CD4-positive, alpha-beta T cell (primary cell): Measurements from ENCODE around the gene BLOC1S5. TPM values are rescaled to one million over a fixed set of nuclear protein-coding genes. Genes with fewer than 3 reads are reported as not detected.
A peak's percentile ranks its signal among the peaks of the same experiment; 100 is the strongest.

Experiments used
- ATAC-seq: fragments of 200-7000 bp; cut with Tn5 transposase; one replicate; pipeline ENCODE4 v1.10.0; 2022; ENCODE audit warnings: mild to moderate bottlenecking; ENCODE audit not compliant: poor library complexity
- CTCF ChIA-PET: fragments of 350-600 bp; sonication (Branson Sonifier 250); formaldehyde crosslinking; loops from one replicate; lab custom pipeline; 2021; ENCODE audit warnings: antibody characterized with exemption, inconsistent platforms; lab: Charles Lee
- POLR2A ChIA-PET: fragments of 350-600 bp; sonication (Branson Sonifier 250); formaldehyde crosslinking; loops from one replicate; lab custom pipeline; 2021; ENCODE audit warnings: antibody characterized with exemption, inconsistent platforms; lab: Charles Lee
- DNase-seq, 14 experiments: peaks; one replicate each; pipeline ENCODE4 v3.0.0-alpha.2; 2013 to 2020; ENCODE audit warnings: mixed read lengths in 2 of 14
- H3K27ac ChIP-seq, 2 donors: one replicate each; pipeline versions ENCODE4 v1.5.1 to v1.7.0; 2013; ENCODE audit warnings: low read length in 2 of 2, low read depth in 1 of 2, mild to moderate bottlenecking in 1 of 2
- H3K27me3 ChIP-seq, 2 experiments: 1 replicate in 1 of 2; 2 replicates in 1 of 2; pipeline versions ENCODE4 v1.6.1 to v1.7.0; 2013; ENCODE audit warnings: low read length in 2 of 2, control low read depth in 1 of 2, mild to moderate bottlenecking in 1 of 2, moderate library complexity in 1 of 2; ENCODE audit not compliant: insufficient read depth in 2 of 2, control insufficient read depth in 1 of 2
- H3K36me3 ChIP-seq: one replicate; pipeline ENCODE4 v1.6.1; 2013; ENCODE audit warnings: low read length, control low read depth; ENCODE audit not compliant: insufficient read depth
- H3K4me1 ChIP-seq: one replicate; pipeline ENCODE4 v1.6.1; 2013; ENCODE audit warnings: low read length, control low read depth; ENCODE audit not compliant: insufficient read depth
- H3K4me3 ChIP-seq: one replicate; pipeline ENCODE4 v1.5.1; 2013; ENCODE audit warnings: mild to moderate bottlenecking, low read length, moderate library complexity
- H3K9me3 ChIP-seq, 2 experiments: 1 replicate in 1 of 2; 2 replicates in 1 of 2; pipeline versions ENCODE4 v1.6.1 to v1.7.0; 2013; ENCODE audit warnings: low read length in 2 of 2, mild to moderate bottlenecking in 2 of 2, control low read depth in 1 of 2, moderate library complexity in 1 of 2; ENCODE audit not compliant: control insufficient read depth in 1 of 2, insufficient read depth in 1 of 2
- H3K27ac Mint-ChIP-seq: one replicate; pipeline ENCODE4 v1.8.0; 2020; ENCODE audit warnings: mixed read lengths
- H3K27me3 Mint-ChIP-seq: one replicate; pipeline ENCODE4 v1.8.0; 2021; ENCODE audit warnings: mixed read lengths
- H3K36me3 Mint-ChIP-seq: one replicate; pipeline ENCODE4 v1.8.0; 2021; ENCODE audit warnings: low read depth, mixed read lengths
- H3K4me1 Mint-ChIP-seq: one replicate; pipeline ENCODE4 v1.8.0; 2021; ENCODE audit warnings: low read depth, mixed read lengths
- H3K4me3 Mint-ChIP-seq: one replicate; pipeline ENCODE4 v1.8.0; 2020; ENCODE audit warnings: mild to moderate bottlenecking, mixed read lengths
- H3K9me3 Mint-ChIP-seq: one replicate; pipeline ENCODE4 v1.8.0; 2020; ENCODE audit warnings: mixed read lengths
- intact Hi-C, 2 experiments: fragments of 100-400 bp; cut with DNase I in 1 of 2; cut with micrococcal nuclease in 1 of 2; formaldehyde crosslinking; loops; one replicate each; pipeline versions ENCODE4 v1.15.1 to v1.9.0; 2023 to 2025; cut with DNase I, micrococcal nuclease
- total RNA-seq, 174 experiments: library from RNA in 2 of 174; stranded (reverse) in 2 of 174; gene quantifications; one replicate each; pipeline ENCODE4 v1.2.3 and lab custom pipeline; 2021 to 2026
- TF ChIP-seq, protein P1 (sequence below): fragments of 200-600 bp; IDR thresholded peaks from one replicate; pipeline ENCODE4 v1.8.0; 2022; ENCODE audit warnings: antibody characterized with exemption, mild to moderate bottlenecking

Gene BLOC1S5
- total RNA-seq, 2 experiments from 2014 or later: 5.7 to 7.2 TPM

DNA sequence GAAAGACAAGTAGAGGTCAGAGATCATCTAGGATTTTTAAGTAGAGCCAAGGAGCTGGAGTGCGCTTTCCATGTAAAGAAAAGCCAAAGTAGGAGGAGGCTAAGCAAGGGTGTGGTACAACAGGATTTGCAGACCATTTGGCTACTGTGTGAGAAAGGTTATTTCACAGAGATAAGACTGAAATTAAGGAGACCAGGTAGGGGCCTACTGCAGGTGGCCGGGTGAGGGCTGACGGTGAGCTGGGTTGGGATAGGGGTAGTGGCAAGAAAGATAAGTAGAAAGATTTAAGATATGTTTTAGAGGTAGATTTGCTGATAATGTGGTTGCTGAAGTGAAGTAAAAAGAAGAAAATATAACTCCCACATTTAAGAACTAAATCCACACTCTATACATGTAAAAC, 3.8 kb downstream of the BLOC1S5 start:
- TF ChIP-seq, protein P1, sequence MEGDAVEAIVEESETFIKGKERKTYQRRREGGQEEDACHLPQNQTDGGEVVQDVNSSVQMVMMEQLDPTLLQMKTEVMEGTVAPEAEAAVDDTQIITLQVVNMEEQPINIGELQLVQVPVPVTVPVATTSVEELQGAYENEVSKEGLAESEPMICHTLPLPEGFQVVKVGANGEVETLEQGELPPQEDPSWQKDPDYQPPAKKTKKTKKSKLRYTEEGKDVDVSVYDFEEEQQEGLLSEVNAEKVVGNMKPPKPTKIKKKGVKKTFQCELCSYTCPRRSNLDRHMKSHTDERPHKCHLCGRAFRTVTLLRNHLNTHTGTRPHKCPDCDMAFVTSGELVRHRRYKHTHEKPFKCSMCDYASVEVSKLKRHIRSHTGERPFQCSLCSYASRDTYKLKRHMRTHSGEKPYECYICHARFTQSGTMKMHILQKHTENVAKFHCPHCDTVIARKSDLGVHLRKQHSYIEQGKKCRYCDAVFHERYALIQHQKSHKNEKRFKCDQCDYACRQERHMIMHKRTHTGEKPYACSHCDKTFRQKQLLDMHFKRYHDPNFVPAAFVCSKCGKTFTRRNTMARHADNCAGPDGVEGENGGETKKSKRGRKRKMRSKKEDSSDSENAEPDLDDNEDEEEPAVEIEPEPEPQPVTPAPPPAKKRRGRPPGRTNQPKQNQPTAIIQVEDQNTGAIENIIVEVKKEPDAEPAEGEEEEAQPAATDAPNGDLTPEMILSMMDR: no peak
- ATAC-seq (no peak), DNase-seq (no peak)
- no peaks in the 10 kb centered on the region for H3K9me3 ChIP-seq
- H3K4me1 Mint-ChIP-seq: peaks cover 33% of the 10 kb centered on the region
- H3K27me3 Mint-ChIP-seq: no peaks in the 10 kb centered on the region
- H3K4me3 Mint-ChIP-seq: no peak overlapping the region
- peaks cover 71% of the 10 kb centered on the region for H3K36me3 Mint-ChIP-seq
- H3K27ac Mint-ChIP-seq: no peak overlapping the region
- peaks cover 37% of the 10 kb centered on the region for H3K36me3 ChIP-seq
- no peaks in the 10 kb centered on the region for H3K27me3 ChIP-seq
- no peak overlapping the region for H3K4me3 ChIP-seq
- POLR2A ChIA-PET: no interaction called here
- no peaks in the 10 kb centered on the region for H3K9me3 Mint-ChIP-seq
- peaks cover 15% of the 10 kb centered on the region for H3K4me1 ChIP-seq
- intact Hi-C loops: loop anchor here (5.0 to 10.0 kb wide), 5 partner anchors 153 to 748 kb away; partner anchors contain the start of genes SLC35B3 (in 1 of the 2), SNRNP48 (in 1 of the 2) and SSR1 (in 1 of the 2)
- H3K27ac ChIP-seq: no peak overlapping the region
- CTCF ChIA-PET: no interaction called here

- Mint-ChIP-seq H3K9me3 (no peaks in the 10 kb centered on the region), H3K27me3 (no peaks in the 10 kb centered on the region), H3K36me3 (peaks cover 79% of the 10 kb centered on the region), H3K4me1 (peaks cover 21% of the 10 kb centered on the region), H3K4me3 (no peak overlapping the region), H3K27ac (no peak overlapping the region)
- Histone ChIP-seq H3K4me3 (no peak overlapping the region), H3K9me3 (no peaks in the 10 kb centered on the region), H3K4me1 (peaks cover 5% of the 10 kb centered on the region), H3K27ac (no peak overlapping the region), H3K36me3 (peaks cover 45% of the 10 kb centered on the region), H3K27me3 (no peaks in the 10 kb centered on the region)
- ATAC-seq: no peak
- intact Hi-C loops: loop anchor here (2.0 kb wide), 2 partner anchors 334 to 336 kb away; no protein-coding TSS in a partner anchor
- POLR2A ChIA-PET: interaction anchor here (1.9 kb wide), 1 partner anchor 42 kb away, joined by 8 read pairs; no protein-coding TSS in a partner anchor
- peak in 3 of 14 experiments; percentile 13 to 24 (median 21) for DNase-seq
- TF ChIP-seq, protein P1: peak; percentile 45
- CTCF ChIA-PET: no interaction called here
Measured at GRCh38 chr6:8059129-8059528, 5.1 kb downstream of the BLOC1S5 start.

DNA sequence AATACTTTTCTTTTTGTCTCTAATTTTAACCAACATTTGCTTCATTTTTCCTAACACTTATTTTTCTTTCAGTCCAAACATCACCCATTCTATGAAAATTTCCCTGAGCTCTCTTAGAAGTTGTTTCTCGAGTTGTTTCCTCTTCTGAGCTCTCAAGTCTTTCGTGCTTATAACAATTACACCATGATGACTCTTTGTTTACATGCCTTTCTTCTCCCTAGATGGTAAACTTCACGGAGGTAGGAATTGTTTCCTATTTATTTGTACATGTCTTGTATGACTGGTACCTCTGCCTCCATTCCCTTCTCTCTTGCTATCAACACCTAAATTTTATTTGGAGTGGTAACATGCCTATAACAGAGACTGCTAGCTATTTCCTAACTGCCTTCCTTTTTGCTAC, 6.4 kb downstream of the BLOC1S5 start:
- Histone ChIP-seq H3K9me3 (no peaks in the 10 kb centered on the region), H3K27me3 (no peaks in the 10 kb centered on the region), H3K36me3 (peaks cover 48% of the 10 kb centered on the region), H3K4me1 (no peaks in the 10 kb centered on the region), H3K27ac (no peak overlapping the region), H3K4me3 (no peak overlapping the region)
- DNase-seq (no peak), ATAC-seq (no peak)
- H3K27me3 Mint-ChIP-seq: no peaks in the 10 kb centered on the region
- H3K9me3 Mint-ChIP-seq: no peaks in the 10 kb centered on the region
- H3K4me3 Mint-ChIP-seq: no peak overlapping the region
- TF ChIP-seq, protein P1: no peak
- intact Hi-C loops: loop anchor here (2.0 kb wide), 2 partner anchors 333 to 335 kb away; no protein-coding TSS in a partner anchor
- peaks cover 84% of the 10 kb centered on the region for H3K36me3 Mint-ChIP-seq
- ChIA-PET POLR2A (no interaction called here), CTCF (no interaction called here)
- peaks cover 21% of the 10 kb centered on the region for H3K4me1 Mint-ChIP-seq
- H3K27ac Mint-ChIP-seq: no peak overlapping the region
